Stimulated activated CD8-positive, alpha-beta memory T cell treated with anti-CD3 and anti-CD28 coated beads, Interleukin-4, amount 100 ng/mL, for 48 hours (primary cell): Measurements from ENCODE around the gene ARHGAP10.
A peak's percentile ranks its signal among the peaks of the same experiment; 100 is the strongest.
"Not testable (repeated sequence)": the region's sequence is repeated elsewhere in the genome, so short reads cannot be mapped to it uniquely, and the experiment has no call there.

ENCODE experiments used
- DNase-seq: peaks from one replicate; pipeline ENCODE4 v3.0.0-alpha.2; 2020

Gene ARHGAP10

DNA sequence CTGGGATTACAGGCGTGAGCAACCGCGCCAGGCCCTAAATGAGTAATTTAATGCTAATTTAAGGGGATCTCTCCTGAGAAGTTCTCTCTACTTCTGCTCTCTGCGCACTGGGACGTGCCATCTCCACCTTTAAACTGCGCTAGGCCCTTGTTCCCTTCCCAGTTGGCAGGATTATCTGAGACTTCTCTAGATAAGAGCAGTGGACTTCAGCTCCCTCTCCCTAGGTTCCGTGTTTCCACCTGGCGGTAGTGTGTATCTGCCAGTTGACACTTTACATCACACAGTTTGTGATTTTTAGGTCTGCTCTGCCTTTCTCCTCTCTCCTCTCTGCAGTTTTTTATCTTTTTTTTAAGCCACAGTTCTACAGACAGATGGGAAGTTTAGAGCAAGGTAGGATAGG, 40.2 kb downstream of the ARHGAP10 start:
- DNase-seq = no peak

DNA sequence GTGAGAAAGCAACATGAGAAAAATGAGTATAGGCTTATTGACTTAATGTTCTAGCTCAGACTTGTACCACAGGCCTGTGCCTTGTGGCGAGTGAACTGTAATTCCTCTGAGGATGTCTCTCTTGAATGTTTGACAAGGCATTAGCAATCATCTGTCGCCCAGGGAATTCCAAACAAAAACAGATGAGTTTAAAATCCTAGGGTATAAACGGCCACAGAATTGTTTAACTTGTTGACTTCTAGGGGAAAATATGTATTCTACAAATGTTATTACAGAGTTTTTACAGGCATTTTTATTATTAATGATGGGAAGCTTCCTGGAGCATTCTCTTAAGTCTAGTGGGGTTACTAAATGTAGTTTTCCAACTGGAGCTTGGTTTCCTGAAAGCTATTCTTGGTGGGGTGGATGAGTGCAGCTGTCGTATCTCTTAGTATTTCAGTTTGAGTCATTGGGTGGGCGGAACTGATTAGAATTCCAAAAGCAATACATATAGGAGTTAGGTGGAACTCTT, 40.6 kb downstream of the ARHGAP10 start:
- no peak for DNase-seq

DNA sequence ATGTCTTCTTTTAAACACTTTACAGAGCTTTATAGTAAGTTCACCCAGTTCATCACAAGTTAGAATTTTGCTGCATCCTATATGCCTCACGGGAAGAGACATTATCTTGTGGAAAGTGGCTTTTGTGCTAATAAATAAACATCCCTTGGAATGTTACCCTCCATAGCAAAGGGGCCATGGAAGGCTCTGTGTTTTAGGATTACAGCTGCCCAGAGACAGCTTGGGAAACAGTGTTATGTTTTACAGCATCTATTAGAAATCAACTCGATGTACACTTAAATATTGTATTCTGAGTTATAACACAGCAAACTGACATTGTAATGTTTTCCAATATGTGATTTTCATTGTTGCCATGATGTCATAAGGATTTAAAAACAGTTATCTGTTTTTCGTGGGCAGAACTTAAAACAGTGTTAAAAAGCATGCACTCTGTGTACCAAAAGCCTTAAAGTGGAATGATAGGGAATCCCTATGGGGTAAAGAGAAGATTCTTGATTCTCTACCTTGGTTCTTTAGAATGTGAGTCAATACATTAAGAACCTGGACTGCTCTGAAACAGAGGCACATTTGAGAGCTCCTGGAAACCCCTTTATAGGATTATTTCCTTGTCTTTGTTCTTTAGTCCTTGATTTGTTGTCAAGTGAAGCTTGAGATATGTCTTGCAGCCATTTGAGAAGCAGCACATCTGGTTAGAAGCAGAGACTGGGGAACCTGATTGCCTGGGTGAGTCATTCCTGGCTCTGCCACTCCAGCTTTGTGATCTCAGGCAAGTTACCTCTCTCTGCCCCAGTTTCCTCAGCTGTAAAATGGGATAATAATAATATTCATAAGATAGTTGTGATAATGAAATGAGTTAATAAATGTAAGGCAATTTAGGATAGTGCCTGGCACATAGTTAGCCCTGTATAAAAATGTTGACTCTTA, 41.6 kb downstream of the ARHGAP10 start:
- no peak for DNase-seq

DNA sequence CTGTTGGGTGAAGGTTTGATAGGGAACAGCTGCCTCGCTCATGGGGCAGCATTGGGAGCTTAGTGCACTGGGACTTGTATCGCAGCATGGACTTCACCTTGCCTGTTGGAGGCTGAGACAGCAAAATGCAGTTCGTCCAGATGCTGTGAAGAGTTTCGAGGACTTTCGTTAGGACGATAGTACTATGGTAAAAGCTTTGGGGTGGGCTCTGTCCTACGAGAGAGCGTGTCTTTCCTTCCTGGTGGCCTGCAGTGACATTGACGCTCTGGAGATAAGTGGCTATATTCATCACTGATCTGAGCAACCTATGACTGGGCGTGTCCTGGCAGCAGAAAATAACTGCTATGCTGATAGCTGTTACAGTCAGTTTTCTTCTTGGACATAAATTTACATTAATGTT, 44.8 kb downstream of the ARHGAP10 start:
- no peak for DNase-seq

DNA sequence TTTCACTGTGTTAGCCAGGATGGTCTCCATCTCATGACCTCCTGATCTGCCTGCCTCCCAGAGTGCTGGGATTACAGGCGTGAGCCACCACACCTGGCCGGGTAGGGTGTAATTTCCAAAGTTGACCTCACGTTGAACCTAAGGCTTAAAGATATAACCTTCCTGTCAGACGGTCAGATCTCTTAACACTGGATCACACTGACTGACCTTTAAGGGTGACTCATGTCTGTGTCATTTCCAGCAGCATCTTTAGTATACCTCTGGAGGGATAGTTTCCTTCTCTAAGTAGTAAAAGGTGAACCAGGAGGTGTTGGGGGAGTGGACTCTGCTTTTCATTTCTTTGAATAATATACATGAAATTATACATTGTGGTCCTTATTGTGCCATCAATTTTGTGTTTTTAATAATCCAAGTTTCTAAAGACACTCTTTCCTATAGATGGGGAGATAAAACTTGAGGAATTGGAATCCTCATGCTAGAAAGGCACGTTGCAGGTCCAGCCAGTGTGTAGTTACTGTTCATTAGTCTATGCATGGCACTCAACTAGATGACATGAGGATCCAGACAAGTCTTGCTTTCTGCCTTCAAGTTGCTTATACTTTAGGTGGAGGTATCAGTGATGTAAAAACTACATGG, 45.7 kb downstream of the ARHGAP10 start:
- no peak for DNase-seq

DNA sequence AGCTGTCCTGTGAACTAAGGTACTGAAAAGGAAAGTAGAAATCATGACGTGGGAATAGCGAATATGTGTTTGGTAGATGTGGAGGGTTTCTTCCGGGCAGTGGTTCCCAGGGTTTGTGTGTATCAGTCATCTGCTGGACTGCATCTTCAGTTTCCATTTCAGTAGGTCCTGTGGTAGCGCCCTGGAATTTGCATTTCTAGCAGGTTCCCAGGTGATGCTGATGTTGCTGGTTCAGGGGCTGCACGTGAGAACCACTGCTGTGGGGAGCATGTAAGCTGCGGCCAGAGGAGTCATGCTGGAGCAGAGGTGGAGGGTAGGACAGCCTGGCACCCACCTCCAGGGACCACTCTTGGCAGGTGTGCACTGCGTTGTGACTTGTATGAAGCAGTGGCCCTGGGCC, 47.1 kb downstream of the ARHGAP10 start:
- no peak for DNase-seq

DNA sequence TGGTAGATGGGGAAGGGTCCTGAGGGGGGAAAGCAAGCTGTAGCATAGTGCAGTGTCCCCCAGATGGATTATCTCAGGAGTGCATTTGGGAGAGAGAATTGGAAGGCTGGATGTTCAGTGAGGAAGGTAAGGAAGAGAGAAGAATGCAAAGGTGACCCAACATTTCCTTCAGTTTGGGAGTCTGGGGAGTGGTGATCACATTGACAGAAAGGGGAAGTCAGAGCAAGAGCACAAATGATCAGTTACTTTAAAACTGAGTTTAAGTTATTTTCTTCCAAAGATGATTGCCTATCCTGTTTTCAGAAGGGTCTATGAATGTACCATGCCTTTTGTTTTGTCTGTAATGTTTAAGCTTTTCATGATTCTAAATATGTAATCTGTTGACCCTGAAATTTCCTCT, 47.6 kb downstream of the ARHGAP10 start:
- no peak for DNase-seq

DNA sequence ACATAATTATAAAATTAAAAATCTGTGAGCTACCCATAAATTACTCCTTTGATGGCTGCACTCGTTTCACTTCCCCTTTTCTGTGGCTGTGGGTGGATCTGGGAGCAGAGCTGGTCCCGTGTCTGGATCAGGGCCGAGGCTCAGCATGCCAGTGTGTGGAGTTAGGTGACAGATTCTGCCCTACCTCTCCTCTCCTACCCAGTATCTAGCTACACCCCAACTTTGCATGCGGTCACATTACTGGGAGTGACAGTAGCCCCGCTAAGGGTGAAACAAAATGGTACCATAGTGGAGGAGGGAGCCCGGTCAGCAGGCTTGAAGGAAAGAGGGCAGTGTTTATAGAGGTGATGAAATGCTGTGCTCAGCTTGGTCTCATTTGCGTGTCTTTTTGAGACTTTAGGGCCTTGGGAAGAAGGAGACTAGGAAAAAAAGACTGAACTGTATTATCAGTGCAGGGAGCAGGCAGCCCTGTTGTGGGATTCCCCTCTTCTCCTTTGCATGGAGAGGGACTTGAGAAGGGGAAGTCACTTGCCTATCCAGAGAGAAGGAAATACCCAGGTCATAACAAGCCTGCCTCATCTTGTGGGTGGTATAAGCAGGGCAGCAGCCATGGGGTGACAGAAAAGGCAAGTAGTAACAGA, 48.4 kb downstream of the ARHGAP10 start:
- DNase-seq = no peak

DNA sequence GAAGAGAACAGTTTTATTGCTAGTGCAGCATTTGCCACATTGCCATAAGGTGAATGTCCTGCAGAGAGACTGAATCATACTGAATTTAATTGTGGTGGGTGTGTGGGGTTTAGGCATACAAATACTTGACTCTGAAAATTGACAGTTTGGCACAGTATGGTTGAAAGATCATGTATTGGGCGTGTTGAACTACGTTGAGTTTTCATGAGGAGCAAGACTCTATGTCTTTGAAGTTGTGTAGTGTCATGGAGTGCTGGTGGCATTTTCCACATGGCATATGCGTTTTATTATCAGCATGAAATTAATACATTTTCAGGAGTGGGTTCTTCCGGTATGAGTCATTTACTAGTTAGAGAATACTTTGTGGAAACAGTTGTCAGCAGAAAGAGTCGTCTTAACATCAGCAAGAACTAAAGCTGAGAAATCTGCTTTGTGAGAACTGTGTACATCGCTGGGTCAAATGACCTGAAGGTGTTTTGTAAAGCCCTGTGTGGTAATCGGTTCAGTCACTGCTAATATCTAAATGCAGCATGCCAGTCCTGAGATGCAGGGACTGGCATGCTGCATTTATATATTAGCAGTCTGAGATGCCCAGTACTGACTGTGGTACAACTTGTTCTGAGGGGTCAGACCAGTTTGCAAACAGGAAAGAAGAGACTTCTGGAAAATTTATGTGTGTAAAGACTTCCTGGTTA, 50.3 kb downstream of the ARHGAP10 start:
- DNase-seq = no peak

DNA sequence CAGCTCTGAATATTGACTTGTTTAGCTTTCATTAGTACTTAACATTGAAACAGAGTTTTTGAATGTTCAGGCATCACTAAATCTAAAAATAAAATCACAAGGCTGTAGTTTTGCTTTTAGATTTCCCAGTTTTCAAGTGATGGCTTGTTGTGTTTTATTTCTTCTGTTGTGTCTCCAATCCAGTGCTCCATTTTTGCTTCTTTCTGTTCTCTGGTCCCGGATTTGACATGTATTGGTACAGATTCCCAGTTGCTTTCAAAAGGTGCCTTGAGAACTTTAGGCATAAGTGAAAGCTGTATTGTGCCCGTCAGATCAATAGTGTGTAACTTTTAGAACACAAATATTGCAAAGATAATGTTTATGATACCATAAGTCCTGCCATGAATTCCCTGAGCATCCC, 53.2 kb downstream of the ARHGAP10 start:
- no peak for DNase-seq

DNA sequence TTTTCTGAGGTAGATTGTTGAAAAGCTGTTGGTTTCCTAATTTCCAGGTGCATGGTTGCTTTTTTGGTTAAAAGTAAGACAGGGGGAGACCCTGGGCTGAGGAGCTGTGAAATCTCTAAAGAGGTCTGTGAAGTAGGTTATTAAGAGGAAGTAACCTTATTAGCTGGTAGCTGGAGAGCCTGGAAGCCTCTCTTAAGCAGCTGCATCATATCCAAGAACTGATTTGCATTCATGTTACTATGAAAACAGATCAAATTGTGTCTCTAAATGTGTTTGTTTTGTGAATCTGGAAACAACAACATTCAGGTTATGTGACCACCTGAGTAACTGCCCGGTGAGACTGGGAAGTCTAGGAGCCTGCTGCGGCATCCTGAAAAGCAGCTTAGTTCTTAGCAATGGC, 54.1 kb downstream of the ARHGAP10 start:
- DNase-seq = no peak

DNA sequence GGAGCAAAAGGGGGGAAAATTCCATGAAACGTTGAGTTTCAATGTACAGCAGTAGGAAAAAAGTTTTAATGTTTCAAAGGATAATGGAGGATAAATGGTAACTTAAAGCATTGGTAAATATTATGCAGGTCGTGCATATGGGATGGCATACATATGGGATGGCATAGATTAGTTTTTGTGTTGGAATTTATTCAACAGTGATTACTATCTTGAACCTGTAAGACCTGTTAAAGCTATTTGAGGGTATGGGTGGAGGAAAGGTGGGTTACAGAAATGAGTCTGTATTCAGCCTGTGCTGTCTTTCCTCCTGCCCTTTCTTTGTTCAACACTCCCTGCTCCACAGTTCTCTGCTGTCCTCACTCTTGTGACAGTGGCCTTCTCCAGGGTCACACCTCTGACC, 54.6 kb downstream of the ARHGAP10 start:
- no peak for DNase-seq

DNA sequence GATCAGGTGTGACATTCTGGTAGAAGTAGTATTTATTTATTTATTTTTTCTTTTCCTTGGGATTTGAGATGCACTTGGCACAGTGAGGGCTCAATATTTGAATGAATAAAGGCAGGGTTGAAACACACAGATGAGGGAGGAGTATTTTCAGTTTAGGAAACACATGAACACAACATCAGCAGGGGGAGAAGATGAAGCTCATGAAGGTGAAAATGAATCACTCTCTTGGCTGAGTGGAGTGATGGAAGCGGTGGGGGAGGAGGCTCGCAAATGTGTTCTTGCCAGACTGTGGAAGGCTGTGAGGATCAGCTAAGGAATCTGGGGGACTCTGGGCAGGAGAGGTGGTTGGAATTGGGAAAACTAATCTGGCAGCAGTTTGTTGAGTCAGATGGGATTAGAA, 55.3 kb downstream of the ARHGAP10 start:
- DNase-seq = no peak

DNA sequence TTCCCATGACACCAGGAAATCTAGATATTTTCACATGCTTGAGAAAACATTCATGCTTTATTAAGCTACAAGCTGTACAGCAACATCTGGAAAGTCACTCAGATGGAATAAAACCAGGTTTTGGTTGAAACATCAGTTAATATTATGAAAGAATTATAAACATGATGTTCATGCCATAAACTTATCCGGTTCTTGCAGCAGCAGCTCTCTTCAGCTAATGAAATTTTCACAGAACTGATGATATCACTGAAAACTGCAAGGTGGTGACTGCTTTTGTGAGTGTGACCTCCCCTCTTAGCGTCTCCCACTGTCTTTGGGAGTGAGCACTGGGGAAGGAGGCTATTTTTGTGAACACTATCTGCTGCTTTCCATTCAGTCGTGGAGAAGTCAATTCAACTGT, 56.9 kb downstream of the ARHGAP10 start:
- DNase-seq = no peak

DNA sequence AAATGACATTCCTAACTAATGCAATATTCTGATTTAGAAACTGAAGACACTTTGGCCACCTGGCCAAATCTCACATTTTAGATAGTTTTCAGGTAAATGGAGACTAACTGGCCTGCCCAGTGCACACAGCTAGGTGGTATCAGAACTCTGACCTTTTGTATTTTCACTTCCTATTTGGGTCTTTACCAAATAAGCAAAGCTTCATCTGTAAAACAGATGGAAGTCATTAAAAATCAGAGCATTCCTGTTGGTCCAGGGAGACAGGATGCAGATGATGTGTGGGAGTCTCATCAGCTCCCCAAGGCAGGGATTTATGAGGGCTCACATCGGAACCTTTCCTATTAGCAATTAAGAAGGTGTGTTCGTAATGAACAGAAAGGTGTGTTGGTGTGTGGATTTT, 57.7 kb downstream of the ARHGAP10 start:
- DNase-seq = no peak

DNA sequence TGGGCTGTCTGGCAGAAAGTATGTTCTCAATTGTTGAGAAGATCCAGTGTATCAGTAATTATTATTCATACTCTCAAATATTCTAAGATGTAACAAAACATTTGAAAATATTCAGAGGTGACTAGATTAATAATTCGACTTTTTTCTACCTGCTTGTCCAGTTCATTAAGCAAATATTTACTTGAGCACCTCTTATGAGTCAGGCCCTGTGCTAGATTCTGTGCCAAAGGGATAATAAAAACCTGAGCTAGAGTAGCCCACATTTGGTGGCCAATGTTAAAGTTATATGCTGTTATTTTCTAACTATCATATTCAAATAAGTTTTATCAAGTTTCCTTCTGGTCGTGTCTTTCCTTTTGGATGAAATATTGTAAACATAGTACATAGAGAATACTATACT, 58.5 kb downstream of the ARHGAP10 start:
- no peak for DNase-seq

DNA sequence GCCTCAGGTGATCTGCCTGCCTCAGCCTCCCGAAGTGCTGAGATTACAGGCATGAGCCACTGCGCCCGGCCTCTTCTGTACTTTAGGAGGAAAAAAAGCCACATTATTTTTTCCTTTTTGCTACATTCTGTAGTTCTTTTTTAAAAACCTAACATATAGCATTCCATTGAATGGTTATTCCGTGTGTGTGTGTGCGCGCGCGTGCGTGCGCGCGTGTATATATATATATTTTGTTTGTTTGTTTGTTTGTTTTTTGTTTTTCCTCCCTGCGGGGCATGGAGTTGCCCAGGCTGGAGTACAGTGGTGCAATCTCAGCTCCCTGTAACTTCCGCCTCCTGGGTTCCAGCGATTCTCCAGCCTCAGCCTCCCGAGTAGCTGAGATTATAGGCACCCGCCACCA, 59.5 kb downstream of the ARHGAP10 start:
- no peak for DNase-seq

DNA sequence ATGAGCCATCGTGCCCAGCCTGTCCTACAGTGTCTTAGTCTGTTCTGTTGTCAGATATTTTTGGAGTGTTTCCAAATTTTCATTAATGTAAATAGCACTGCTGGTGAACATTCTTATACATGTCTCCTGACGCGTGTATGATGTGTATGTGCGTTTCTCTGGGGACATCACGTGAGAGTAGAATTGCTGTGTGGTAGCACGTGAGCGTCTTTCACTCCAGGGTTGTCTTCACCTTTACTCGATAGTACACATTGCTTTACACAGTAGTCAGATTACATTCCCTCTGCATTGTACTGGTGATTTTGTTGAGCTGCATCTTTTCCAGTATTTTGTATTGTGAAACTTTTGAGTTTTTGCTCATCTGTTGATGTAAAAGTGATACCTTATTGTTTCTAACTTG, 60.0 kb downstream of the ARHGAP10 start:
- DNase-seq = no peak

DNA sequence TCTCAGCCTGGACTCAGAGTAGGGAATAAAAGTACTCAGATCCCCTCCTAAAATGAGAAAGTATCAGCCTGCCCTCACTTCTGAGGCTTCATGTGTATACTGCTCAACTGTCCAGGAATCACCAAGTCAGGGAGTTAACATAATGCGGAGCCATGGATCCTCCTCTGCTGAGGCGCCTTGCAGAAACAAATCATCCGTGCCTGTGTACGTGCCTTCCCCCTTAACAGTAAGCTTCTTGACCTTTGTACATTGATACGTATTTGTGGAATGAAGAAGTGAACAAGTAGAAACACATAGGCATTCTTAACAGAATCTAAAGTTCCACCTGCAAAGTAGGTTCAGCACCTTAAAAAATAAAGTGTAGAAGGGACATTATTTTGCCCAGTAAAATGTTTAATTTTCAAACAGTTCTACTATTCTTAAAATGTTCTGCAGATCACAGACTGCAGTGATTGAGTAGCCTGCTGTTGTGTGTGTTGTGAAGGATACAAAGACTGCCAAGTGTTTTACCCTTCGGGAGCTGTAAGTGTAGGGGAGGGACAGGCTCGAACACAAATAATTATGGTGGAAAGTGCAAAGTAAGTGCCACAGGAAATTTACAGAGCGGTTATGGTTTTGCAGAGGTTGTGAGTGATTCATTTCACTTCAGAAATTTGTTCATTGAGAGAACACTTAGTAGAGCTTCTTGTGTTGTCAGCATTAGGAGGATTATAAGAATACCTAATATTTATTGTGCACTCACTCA, 61.9 kb downstream of the ARHGAP10 start:
- no peak for DNase-seq

DNA sequence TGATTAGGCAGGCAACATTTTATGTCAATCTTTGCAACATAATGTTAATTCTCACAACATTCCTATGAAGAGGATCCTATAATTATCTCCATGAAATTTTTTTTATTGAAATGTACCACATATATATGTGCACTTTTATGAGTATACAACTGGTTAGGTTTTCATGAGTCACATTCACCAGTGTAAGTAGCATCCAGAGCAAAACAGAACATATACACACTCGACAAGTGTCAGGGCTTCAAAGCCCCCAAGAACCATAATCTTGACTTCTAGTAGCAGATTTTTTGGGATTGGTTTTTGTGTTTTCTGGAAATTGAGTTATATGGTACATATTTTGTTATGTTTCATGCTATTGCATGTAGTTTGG, 62.4 kb downstream of the ARHGAP10 start:
- no peak for DNase-seq

DNA sequence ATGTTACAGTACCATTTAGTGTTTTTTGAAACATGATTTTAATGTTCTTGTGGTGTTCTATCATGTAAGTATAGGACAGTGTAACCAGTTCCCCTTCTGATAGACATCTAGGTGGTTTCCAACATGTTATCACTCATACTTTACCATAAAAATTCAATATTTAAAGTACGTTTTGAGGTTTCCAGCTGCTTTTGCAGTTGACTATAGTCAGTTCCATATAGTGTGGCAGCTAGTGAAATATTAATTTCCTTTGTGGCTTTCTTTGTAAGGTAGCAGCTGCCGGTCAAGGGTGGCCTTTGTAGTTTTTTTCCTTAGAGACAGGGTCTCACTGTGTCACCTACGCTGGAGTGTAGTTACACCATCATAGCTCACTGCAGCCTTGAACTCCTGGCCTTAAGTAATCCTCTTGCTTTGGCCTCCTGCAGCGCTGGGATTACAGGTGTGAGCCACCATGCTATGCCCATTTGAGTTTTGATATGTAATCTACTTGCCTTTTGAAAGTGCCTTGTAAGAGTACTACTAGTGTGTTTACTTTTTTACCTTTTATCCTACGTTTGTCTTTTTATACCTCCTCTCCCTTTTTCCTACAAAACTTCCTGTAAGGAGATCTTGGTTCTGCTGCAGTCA, 63.0 kb downstream of the ARHGAP10 start:
- DNase-seq = peak; percentile 29

DNA sequence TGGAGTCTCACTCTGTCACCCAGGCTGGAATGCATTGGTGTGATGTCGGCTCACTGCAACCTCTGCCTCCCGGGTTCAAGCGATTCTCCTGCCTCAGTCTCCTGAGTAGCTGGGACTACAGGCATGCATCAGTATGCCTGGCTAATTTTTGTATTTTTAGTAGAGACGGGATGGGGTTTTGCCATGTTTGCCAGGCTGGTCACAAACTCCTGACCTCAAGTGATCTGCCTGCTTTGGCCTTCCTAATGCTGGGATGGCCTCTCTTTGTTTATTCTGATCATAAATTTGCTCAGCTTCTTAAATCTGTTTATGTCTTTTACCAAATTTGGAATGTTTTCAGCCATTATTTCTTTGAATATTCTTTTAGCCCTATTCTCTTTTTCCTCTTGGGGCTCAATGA, 67.2 kb downstream of the ARHGAP10 start:
- DNase-seq = not testable (repeated sequence)
